Measurements from ENCODE around the gene TPRA1.

The TPRA1 gene

DNA sequence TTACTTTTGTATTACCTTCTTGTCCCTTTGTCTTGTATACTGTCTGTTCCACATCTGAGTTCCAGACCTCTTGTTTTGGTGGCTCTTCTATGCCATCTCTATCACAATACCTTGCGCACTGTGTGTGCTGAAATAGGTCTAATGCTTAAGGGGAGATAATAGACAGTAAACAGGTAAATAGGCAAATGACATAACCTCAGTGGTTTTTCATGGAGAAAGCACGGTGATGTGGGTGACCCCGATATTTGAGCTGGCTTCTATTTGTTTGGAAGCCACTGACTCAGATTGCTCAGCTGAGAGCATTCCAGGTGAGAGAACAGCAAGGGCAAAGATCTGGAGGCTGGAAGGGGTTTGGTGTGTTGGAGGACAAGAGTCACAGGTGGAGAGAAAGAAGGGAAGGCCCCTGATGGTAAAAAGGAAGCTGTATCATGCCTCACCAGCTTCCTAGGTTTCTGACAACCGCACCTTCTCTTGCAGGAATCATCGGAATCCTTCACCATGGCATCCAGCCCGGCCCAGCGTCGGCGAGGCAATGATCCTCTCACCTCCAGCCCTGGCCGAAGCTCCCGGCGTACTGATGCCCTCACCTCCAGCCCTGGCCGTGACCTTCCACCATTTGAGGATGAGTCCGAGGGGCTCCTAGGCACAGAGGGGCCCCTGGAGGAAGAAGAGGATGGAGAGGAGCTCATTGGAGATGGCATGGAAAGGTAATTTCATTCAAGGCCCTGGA, 8.5 kb upstream of the TPRA1 start:
- DNase-seq (ENCODE audit: insufficient read length, low spot score) (no peak), FAIRE-seq (no peak)
- TF ChIP-seq TAF1 (IDR thresholded peaks at IDR 0.05; ENCODE audit: low read depth, low read length) (no peak), POLR2A (IDR thresholded peaks at IDR 0.05; ENCODE audit: low read depth, low read length) (no peak), PAX5 (IDR thresholded peaks at IDR 0.05; ENCODE audit: insufficient read depth, low read length, severe bottlenecking) (no peak), POU2F2 (IDR thresholded peaks at IDR 0.05; ENCODE audit: low read depth, low read length) (no peak), SPI1 (IDR thresholded peaks at IDR 0.05; ENCODE audit: low read depth, low read length) (no peak), POLR2AphosphoS5 (IDR thresholded peaks at IDR 0.05; ENCODE audit: low read depth, low read length) (no peak)

DNA sequence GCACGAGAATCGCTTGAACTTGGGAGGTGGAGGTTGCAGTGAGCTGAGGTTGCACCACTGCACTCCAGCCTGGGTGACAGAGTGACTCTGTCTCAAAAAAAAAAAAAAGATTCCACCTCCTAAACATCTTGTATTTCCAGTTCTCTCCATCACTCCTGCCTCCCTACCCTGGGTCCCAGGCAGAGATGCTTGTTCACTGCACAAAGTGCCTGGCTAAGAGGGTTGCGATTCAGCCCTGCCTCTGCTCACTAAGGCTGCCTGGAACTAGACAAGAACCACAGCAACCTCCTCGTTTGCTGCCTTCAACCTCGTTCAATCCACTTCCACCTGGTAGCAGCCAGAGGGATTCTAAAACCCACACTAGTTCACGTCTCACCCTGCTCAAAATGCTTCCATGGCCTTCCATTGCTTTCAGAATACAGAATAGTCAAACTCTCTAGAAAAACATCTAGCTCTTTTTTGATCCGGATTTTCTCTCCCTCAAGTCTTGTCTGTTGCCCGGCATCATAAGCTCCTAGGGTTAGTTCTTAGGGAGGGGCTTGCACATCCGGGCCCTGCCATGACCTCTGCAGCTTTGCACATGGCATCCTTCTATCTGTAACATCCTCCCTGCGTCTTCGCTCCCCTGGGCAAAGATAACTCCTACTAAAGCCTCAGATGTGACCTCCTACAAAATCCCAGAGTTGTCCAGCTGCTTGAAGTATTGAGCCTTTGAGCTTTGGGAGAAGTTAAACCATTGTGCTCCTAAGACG, 6.7 kb upstream of the TPRA1 start:
- DNase-seq (ENCODE audit: insufficient read length, low spot score) = no peak
- no peak for FAIRE-seq
- no peak for TF ChIP-seq POLR2AphosphoS5 (IDR thresholded peaks at IDR 0.05; ENCODE audit: low read depth, low read length)
- no peak for TF ChIP-seq SPI1 (IDR thresholded peaks at IDR 0.05; ENCODE audit: low read depth, low read length)
- no peak for TF ChIP-seq POU2F2 (IDR thresholded peaks at IDR 0.05; ENCODE audit: low read depth, low read length)

GRCh38 chr3:127595303-127595702, 4.8 kb upstream of the TPRA1 start:
- DNase-seq (ENCODE audit: insufficient read length, low spot score) = no peak
- no peak for TF ChIP-seq POLR2A (IDR thresholded peaks at IDR 0.05; ENCODE audit: low read depth, low read length)
- no peak for TF ChIP-seq POLR2AphosphoS5 (IDR thresholded peaks at IDR 0.05; ENCODE audit: low read depth, low read length)
- no peak for TF ChIP-seq SPI1 (IDR thresholded peaks at IDR 0.05; ENCODE audit: low read depth, low read length)
- TF ChIP-seq PAX5 (IDR thresholded peaks at IDR 0.05; ENCODE audit: insufficient read depth, low read length, severe bottlenecking) = no peak
- no peak for TF ChIP-seq TAF1 (IDR thresholded peaks at IDR 0.05; ENCODE audit: low read depth, low read length)
- no peak for TF ChIP-seq POU2F2 (IDR thresholded peaks at IDR 0.05; ENCODE audit: low read depth, low read length)
- no peak for FAIRE-seq

DNA sequence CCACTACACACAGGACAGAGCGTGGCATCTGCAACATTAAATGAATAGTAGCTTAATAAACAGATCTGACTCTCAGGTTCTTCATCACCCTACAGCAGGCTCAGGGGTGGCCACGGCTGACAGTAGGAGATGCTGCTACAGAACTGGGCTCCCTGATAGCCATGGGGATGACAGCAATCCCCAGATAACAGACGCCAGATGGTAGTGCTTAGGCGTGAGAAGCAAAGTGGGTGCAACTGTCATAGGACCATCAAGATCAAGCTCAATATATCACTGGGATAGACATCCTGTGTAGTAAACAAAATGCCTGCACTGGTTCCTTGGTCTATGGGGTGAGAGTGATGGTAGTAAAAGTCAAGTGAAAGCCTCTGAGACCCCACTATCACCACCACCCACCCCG, 2.6 kb upstream of the TPRA1 start:
- no peak for FAIRE-seq
- DNase-seq (ENCODE audit: insufficient read length, low spot score) = no peak
- TF ChIP-seq PAX5 (IDR thresholded peaks at IDR 0.05; ENCODE audit: insufficient read depth, low read length, severe bottlenecking) (no peak), SPI1 (IDR thresholded peaks at IDR 0.05; ENCODE audit: low read depth, low read length) (no peak), POU2F2 (IDR thresholded peaks at IDR 0.05; ENCODE audit: low read depth, low read length) (no peak), POLR2AphosphoS5 (IDR thresholded peaks at IDR 0.05; ENCODE audit: low read depth, low read length) (no peak), TAF1 (IDR thresholded peaks at IDR 0.05; ENCODE audit: low read depth, low read length) (no peak), POLR2A (IDR thresholded peaks at IDR 0.05; ENCODE audit: low read depth, low read length) (no peak)

DNA sequence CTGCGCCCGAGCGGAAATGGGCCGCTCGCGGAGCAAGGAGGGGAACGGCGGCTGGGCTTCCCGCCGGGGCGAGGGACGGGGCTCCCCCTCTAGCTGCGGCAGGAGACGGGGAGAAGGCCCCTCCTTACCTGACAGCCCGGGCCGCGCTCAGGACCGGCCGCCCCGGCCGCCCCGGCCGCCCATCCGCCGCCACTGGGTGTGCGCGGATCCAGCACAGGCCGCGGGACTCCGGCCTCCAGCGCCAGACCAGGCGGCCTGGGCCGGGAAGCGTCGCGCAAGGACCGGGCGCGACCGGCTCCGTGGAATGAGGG, 296 bp downstream of the TPRA1 start:
- DNase-seq (ENCODE audit: insufficient read length, low spot score) = peak; percentile 59

GRCh38 chr3:127589600-127590281, 792 bp downstream of the TPRA1 start:
- DNase-seq (ENCODE audit: insufficient read length, low spot score) (no peak), FAIRE-seq (peak; percentile 76)
- TF ChIP-seq PAX5 (IDR thresholded peaks at IDR 0.05; ENCODE audit: insufficient read depth, low read length, severe bottlenecking) (no peak), POLR2AphosphoS5 (IDR thresholded peaks at IDR 0.05; ENCODE audit: low read depth, low read length) (no peak), POLR2A (IDR thresholded peaks at IDR 0.05; ENCODE audit: low read depth, low read length) (no peak), SPI1 (IDR thresholded peaks at IDR 0.05; ENCODE audit: low read depth, low read length) (no peak), TAF1 (IDR thresholded peaks at IDR 0.05; ENCODE audit: low read depth, low read length) (no peak), POU2F2 (IDR thresholded peaks at IDR 0.05; ENCODE audit: low read depth, low read length) (no peak)

More for the DNA sequence above, 296 bp downstream of the TPRA1 start:
- FAIRE-seq = no peak
- TF ChIP-seq POLR2AphosphoS5 (IDR thresholded peaks at IDR 0.05; ENCODE audit: low read depth, low read length) (peak; percentile 4; the same call in 1 of the 2 replicates), PAX5 (IDR thresholded peaks at IDR 0.05; ENCODE audit: insufficient read depth, low read length, severe bottlenecking) (no peak)

DNA sequence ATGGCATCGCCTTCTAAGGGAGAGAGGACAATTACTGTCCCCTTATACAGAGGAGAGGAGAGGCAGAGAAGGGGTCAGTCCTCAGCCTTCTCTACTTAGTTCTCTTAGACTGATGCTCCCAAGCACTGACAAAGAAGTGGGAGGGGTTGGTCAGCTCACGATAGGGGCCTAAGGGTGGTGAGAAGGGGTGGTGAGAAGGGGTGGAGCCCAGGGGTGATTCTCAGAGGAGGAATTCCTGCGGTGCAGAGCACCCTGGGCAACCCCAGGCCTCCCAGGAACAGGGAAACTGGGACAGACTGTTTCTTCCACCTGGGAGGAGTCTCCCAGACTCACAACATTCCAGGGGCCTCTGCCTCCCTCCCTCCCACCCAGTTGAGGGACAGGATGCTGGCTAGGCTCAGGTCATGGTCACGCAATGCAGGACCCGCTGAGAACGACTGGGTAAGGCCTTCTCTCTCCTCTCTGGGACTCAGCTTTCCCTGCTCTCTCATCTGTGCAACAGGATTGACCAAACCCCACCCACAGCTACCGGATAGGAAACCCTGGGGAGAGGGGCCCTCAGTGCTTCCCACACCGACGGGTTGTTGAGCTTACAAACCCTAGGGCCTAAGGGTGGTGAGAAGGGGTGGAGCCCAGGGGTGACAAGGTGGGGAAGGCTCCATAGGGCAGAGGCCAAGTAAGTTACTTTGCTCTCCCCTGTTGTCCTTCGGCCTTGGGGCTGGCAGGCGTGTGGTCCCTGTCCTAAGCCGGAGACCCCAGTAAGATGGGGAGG, 1.5 kb downstream of the TPRA1 start:
- TF ChIP-seq POU2F2 (IDR thresholded peaks at IDR 0.05; ENCODE audit: low read depth, low read length) (no peak), TAF1 (IDR thresholded peaks at IDR 0.05; ENCODE audit: low read depth, low read length) (no peak), POLR2A (IDR thresholded peaks at IDR 0.05; ENCODE audit: low read depth, low read length) (no peak), POLR2AphosphoS5 (IDR thresholded peaks at IDR 0.05; ENCODE audit: low read depth, low read length) (no peak), PAX5 (IDR thresholded peaks at IDR 0.05; ENCODE audit: insufficient read depth, low read length, severe bottlenecking) (no peak), SPI1 (IDR thresholded peaks at IDR 0.05; ENCODE audit: low read depth, low read length) (no peak)
- DNase-seq (ENCODE audit: insufficient read length, low spot score) = no peak
- FAIRE-seq = peak; percentile 35

- DNase-seq (ENCODE audit: insufficient read length, low spot score) = no peak
- no peak for FAIRE-seq
- TF ChIP-seq PAX5 (IDR thresholded peaks at IDR 0.05; ENCODE audit: insufficient read depth, low read length, severe bottlenecking) = no peak
- TF ChIP-seq POU2F2 (IDR thresholded peaks at IDR 0.05; ENCODE audit: low read depth, low read length) = no peak
- TF ChIP-seq POLR2A (IDR thresholded peaks at IDR 0.05; ENCODE audit: low read depth, low read length) = no peak
These were observed 2.7 kb downstream of the TPRA1 start for GRCh38 chr3:127587876-127588275.

DNA sequence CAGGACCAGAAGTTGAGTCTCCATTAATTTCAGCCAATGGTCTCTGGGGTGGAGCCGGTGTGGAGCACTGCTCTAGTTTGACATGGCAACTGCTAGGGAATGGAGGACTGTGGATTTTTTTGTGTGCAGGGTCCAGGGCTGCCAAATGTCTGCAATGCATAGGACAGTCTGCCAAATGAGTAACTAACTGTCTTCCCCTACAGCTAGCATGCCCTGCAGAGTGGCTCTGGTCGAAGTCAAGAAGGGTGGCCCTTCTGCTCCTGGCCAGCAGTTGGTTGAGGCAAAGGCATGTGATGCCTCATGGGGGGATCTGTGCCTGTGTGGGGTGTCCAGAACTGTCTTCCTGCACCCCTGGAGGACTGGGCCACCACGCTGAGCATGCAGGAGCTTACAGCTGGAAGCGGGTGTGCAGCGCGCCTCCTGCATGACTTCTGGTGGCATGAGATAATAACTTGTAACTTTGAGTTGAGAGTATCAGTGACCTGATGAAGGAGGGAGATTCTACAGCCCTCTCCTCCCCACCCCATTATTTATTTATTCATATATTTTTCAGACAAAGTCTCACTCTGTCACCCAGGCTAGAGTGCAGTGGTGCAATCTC, 4.6 kb downstream of the TPRA1 start:
- FAIRE-seq (no peak), DNase-seq (ENCODE audit: insufficient read length, low spot score) (no peak)
- no peak for TF ChIP-seq POU2F2 (IDR thresholded peaks at IDR 0.05; ENCODE audit: low read depth, low read length)
- TF ChIP-seq TAF1 (IDR thresholded peaks at IDR 0.05; ENCODE audit: low read depth, low read length) = no peak
- no peak for TF ChIP-seq PAX5 (IDR thresholded peaks at IDR 0.05; ENCODE audit: insufficient read depth, low read length, severe bottlenecking)
- no peak for TF ChIP-seq POLR2A (IDR thresholded peaks at IDR 0.05; ENCODE audit: low read depth, low read length)
- no peak for TF ChIP-seq SPI1 (IDR thresholded peaks at IDR 0.05; ENCODE audit: low read depth, low read length)
- TF ChIP-seq POLR2AphosphoS5 (IDR thresholded peaks at IDR 0.05; ENCODE audit: low read depth, low read length) = no peak

All from GM12891 (cell line).